ENCODE measurements around the gene UBASH3B.

UBASH3B gene

GRCh38 chr11:122690801-122691548 is 35.5 kb downstream of the UBASH3B start:
- no peak for DNase-seq (ENCODE audit: low read depth, low spot score)
- no peak for TF ChIP-seq POLR2AphosphoS5 (IDR thresholded peaks at IDR 0.05; ENCODE audit: borderline replicate concordance, low read depth, low read length)
- no peak for TF ChIP-seq FOXP2 (optimal IDR thresholded peaks at IDR 0.05; ENCODE audit: control extremely low read depth, extremely low read length, insufficient read depth)
- TF ChIP-seq EZH2 (IDR thresholded peaks at IDR 0.05), result no peak
- Histone ChIP-seq H3K9ac (ENCODE audit: insufficient read length) (no peak overlapping the region), H3K27ac (no peak overlapping the region), H3K4me3 (no peak overlapping the region), H3K9me3 (ENCODE audit: low read depth, low read length) (no peaks in the 10 kb centered on the region), H3K36me3 (ENCODE audit: insufficient read depth, low read length) (no peaks in the 10 kb centered on the region)

DNA sequence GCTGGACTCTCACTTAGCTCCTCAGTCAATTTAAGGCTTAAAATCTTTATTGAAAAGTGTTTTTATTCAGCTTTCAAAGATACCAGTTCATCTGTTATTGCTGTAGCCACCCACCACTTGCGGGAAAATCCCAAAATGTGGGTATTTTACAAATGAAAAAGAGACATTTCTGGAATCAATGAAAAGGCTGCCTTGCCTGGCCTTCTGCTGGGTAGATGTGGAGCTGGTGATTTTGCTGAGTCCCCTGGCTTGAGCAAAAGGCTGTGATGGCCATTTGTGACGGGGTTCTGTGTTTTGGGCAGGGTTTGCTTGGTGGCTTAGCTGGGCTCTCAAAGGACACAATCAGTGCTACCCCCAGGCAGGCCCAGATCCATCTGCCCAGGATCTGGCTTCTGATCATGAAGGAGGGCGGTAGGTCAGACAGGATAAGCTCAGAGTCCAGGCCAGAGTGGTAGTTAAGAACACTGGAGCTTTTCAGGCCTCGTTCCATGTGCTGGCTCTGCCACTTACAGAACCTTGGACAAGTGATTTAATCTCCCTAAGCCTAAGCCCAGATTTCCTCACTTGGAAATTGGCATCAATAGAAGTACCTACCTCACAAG is 36.1 kb downstream of the UBASH3B start:
- Histone ChIP-seq H3K4me3 (no peak overlapping the region), H3K9ac (ENCODE audit: insufficient read length) (no peak overlapping the region), H3K9me3 (ENCODE audit: low read depth, low read length) (no peaks in the 10 kb centered on the region), H3K36me3 (ENCODE audit: insufficient read depth, low read length) (no peaks in the 10 kb centered on the region), H3K27ac (no peak overlapping the region)
- TF ChIP-seq EZH2 (IDR thresholded peaks at IDR 0.05) (no peak), POLR2AphosphoS5 (IDR thresholded peaks at IDR 0.05; ENCODE audit: borderline replicate concordance, low read depth, low read length) (no peak), FOXP2 (optimal IDR thresholded peaks at IDR 0.05; ENCODE audit: control extremely low read depth, extremely low read length, insufficient read depth) (no peak)
- DNase-seq (ENCODE audit: low read depth, low spot score), result no peak

DNA sequence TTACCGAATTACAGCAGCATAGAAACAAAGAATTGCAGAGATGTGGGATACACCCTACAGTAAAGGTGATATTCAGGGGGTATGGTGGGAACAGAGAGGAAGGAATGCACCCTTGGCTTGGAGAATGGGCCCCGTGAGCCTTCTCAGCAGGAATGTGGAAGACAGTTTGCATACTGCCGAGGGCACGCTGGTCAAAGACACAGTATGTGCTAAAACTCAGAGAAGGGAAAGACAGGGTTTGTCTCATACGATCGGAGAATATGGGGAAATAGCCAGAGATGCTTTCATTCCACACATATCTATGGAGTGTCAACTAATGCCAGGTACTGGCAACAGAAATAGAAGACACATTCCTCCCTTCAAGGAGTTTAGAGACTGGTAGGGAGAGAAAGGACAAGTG is 36.9 kb downstream of the UBASH3B start:
- Histone ChIP-seq H3K9me3 (ENCODE audit: low read depth, low read length) (no peaks in the 10 kb centered on the region), H3K4me3 (no peak overlapping the region), H3K9ac (ENCODE audit: insufficient read length) (no peak overlapping the region), H3K36me3 (ENCODE audit: insufficient read depth, low read length) (no peaks in the 10 kb centered on the region), H3K27ac (no peak overlapping the region)
- TF ChIP-seq EZH2 (IDR thresholded peaks at IDR 0.05) (no peak), POLR2AphosphoS5 (IDR thresholded peaks at IDR 0.05; ENCODE audit: borderline replicate concordance, low read depth, low read length) (no peak), FOXP2 (optimal IDR thresholded peaks at IDR 0.05; ENCODE audit: control extremely low read depth, extremely low read length, insufficient read depth) (no peak)
- no peak for DNase-seq (ENCODE audit: low read depth, low spot score)

- no peak overlapping the region for H3K27ac ChIP-seq
- H3K36me3 ChIP-seq (ENCODE audit: insufficient read depth, low read length), result no peaks in the 10 kb centered on the region
- no peak overlapping the region for H3K9ac ChIP-seq (ENCODE audit: insufficient read length)
- no peak for DNase-seq (ENCODE audit: low read depth, low spot score)
- no peaks in the 10 kb centered on the region for H3K9me3 ChIP-seq (ENCODE audit: low read depth, low read length)
- TF ChIP-seq POLR2AphosphoS5 (IDR thresholded peaks at IDR 0.05; ENCODE audit: borderline replicate concordance, low read depth, low read length), result no peak
- no peak for TF ChIP-seq EZH2 (IDR thresholded peaks at IDR 0.05)
- no peak for TF ChIP-seq FOXP2 (optimal IDR thresholded peaks at IDR 0.05; ENCODE audit: control extremely low read depth, extremely low read length, insufficient read depth)
- no peak overlapping the region for H3K4me3 ChIP-seq
These were observed 39.6 kb downstream of the UBASH3B start for GRCh38 chr11:122695076-122695615.

DNA sequence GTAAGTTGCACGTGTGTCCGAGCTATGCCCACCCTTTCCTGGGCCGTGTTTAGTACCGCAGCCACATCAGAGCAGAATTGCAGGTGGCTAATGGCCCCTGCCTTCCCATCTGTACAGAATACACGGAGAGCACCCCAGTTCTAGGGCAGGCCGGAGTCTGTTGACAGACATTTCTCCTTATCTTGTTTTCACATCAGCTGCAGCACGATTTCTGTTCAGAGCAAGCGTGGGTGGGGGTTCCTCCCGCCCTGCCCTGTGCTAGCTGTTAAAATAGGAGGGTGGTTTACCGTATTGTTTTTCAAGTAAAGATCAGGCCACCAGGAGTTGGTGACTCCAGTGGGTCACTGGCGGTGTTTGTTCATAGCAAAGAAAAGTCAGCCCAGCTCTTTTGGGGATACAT is 41.1 kb downstream of the UBASH3B start:
- TF ChIP-seq POLR2AphosphoS5 (IDR thresholded peaks at IDR 0.05; ENCODE audit: borderline replicate concordance, low read depth, low read length) (no peak), FOXP2 (optimal IDR thresholded peaks at IDR 0.05; ENCODE audit: control extremely low read depth, extremely low read length, insufficient read depth) (no peak), EZH2 (IDR thresholded peaks at IDR 0.05) (no peak)
- no peaks in the 10 kb centered on the region for H3K36me3 ChIP-seq (ENCODE audit: insufficient read depth, low read length)
- no peak overlapping the region for H3K27ac ChIP-seq
- H3K9ac ChIP-seq (ENCODE audit: insufficient read length), result no peak overlapping the region
- no peaks in the 10 kb centered on the region for H3K9me3 ChIP-seq (ENCODE audit: low read depth, low read length)
- H3K4me3 ChIP-seq, result no peak overlapping the region
- no peak for DNase-seq (ENCODE audit: low read depth, low spot score)

GRCh38 chr11:122697636-122698167 is 42.2 kb downstream of the UBASH3B start:
- no peak overlapping the region for H3K4me3 ChIP-seq
- H3K27ac ChIP-seq, result no peak overlapping the region
- no peak for TF ChIP-seq FOXP2 (optimal IDR thresholded peaks at IDR 0.05; ENCODE audit: control extremely low read depth, extremely low read length, insufficient read depth)
- TF ChIP-seq EZH2 (IDR thresholded peaks at IDR 0.05), result no peak
- no peak for TF ChIP-seq POLR2AphosphoS5 (IDR thresholded peaks at IDR 0.05; ENCODE audit: borderline replicate concordance, low read depth, low read length)
- H3K9ac ChIP-seq (ENCODE audit: insufficient read length), result no peak overlapping the region
- no peaks in the 10 kb centered on the region for H3K9me3 ChIP-seq (ENCODE audit: low read depth, low read length)
- no peak for DNase-seq (ENCODE audit: low read depth, low spot score)
- no peaks in the 10 kb centered on the region for H3K36me3 ChIP-seq (ENCODE audit: insufficient read depth, low read length)

DNA sequence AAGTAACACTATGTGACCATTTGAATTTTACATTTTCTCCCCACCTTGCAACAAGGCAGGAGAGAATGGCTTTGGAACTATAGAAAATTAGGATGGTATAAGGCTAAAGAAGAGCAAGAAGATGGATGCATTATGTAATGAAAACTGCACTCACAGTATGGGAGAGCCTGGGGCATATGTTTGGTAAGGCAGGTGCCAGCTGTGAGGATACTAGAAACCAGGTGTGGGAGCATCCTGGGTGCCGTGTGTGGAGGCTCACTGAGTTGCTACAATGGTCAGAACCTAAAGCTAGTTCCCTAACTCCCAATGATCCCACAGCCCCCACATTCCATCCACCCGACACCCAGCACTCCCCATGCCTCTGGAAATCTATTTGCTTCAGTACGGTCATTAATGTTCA is 42.9 kb downstream of the UBASH3B start:
- no peaks in the 10 kb centered on the region for H3K36me3 ChIP-seq (ENCODE audit: insufficient read depth, low read length)
- no peaks in the 10 kb centered on the region for H3K9me3 ChIP-seq (ENCODE audit: low read depth, low read length)
- DNase-seq (ENCODE audit: low read depth, low spot score), result no peak
- no peak overlapping the region for H3K27ac ChIP-seq
- H3K4me3 ChIP-seq, result no peak overlapping the region
- no peak overlapping the region for H3K9ac ChIP-seq (ENCODE audit: insufficient read length)
- TF ChIP-seq POLR2AphosphoS5 (IDR thresholded peaks at IDR 0.05; ENCODE audit: borderline replicate concordance, low read depth, low read length) (no peak), FOXP2 (optimal IDR thresholded peaks at IDR 0.05; ENCODE audit: control extremely low read depth, extremely low read length, insufficient read depth) (no peak), EZH2 (IDR thresholded peaks at IDR 0.05) (no peak)

DNA sequence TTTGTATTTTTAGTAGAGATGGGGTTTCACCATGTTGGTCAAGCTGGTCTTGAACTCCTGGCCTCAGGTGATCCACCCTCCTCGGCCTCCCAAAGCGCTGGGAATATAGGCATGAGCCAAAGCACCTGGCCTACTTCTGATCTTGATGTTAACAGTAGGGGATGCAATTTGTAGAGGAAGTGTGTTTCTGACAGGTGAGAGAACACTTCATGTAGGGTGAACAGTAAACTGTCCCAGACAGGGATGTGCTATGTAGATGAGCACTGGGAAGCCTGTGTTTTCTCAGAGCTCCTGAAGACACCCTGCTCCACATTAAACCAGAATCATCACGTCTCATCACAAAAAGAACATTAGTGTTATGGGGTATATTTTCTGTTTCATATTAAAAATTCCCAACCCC is 45.1 kb downstream of the UBASH3B start:
- no peak overlapping the region for H3K4me3 ChIP-seq
- no peaks in the 10 kb centered on the region for H3K36me3 ChIP-seq (ENCODE audit: insufficient read depth, low read length)
- H3K9ac ChIP-seq (ENCODE audit: insufficient read length), result no peak overlapping the region
- no peak for TF ChIP-seq EZH2 (IDR thresholded peaks at IDR 0.05)
- no peak for TF ChIP-seq POLR2AphosphoS5 (IDR thresholded peaks at IDR 0.05; ENCODE audit: borderline replicate concordance, low read depth, low read length)
- no peak overlapping the region for H3K27ac ChIP-seq
- H3K9me3 ChIP-seq (ENCODE audit: low read depth, low read length), result no peaks in the 10 kb centered on the region
- DNase-seq (ENCODE audit: low read depth, low spot score), result no peak
